ENCODE measurements around the gene PDE4D. TPM values are rescaled to one million over a fixed set of nuclear protein-coding genes. Genes with fewer than 3 reads are reported as not detected.

PDE4D gene
- total and polyA plus RNA-seq, 11 donors, result 5.2 to 68.3 (median 42.1) TPM

- WGBS, 4 donors, result 3 to 94% (median 85%) methylated on average over 1 of the region's 1 CpG
- intact Hi-C loops (cut with DNase I), result loop anchor here in 2 of 10 donors (5.0 kb wide), 1 partner anchor 110 kb away; no protein-coding TSS in a partner anchor
- DNase-seq (no peak), ATAC-seq (peak; percentile 23 to 56 (median 43))
- TF ChIP-seq POLR2A (IDR thresholded peaks at IDR 0.05), result no peak
- no peak for TF ChIP-seq CTCF (IDR thresholded peaks at IDR 0.05)
- peaks cover 0 to 29% (median 12%) of the 10 kb centered on the region in 12 donors for H3K4me1 ChIP-seq
- H3K9me3 ChIP-seq, result no peaks in the 10 kb centered on the region
- no peak overlapping the region for H3K27ac ChIP-seq
- no peak overlapping the region for H3K4me3 ChIP-seq
- H3K36me3 ChIP-seq, result no peaks in the 10 kb centered on the region
- no peaks in the 10 kb centered on the region for H3K27me3 ChIP-seq
Measured at GRCh38 chr5:59002162-59002825, 891.2 kb downstream of the PDE4D start.

- intact Hi-C loops (cut with DNase I), result loop anchor here in 2 of 10 donors (5.0 kb wide), 1 partner anchor 109 kb away; no protein-coding TSS in a partner anchor
- Histone ChIP-seq H3K27me3 (no peaks in the 10 kb centered on the region), H3K4me1 (peaks cover 0 to 29% (median 12%) of the 10 kb centered on the region in 12 donors), H3K27ac (no peak overlapping the region), H3K36me3 (no peaks in the 10 kb centered on the region), H3K4me3 (no peak overlapping the region), H3K9me3 (no peaks in the 10 kb centered on the region)
- DNase-seq, result no peak
- 86 to 89% (median 88%) methylated on average over 6 of the region's 6 CpGs for WGBS, 4 donors
- no peak for TF ChIP-seq POLR2A (IDR thresholded peaks at IDR 0.05)
- TF ChIP-seq CTCF (IDR thresholded peaks at IDR 0.05), result no peak
- ATAC-seq, result no peak
Measured at GRCh38 chr5:59001716-59002115, 891.8 kb downstream of the PDE4D start.

GRCh38 chr5:59001154-59001553, 892.4 kb downstream of the PDE4D start:
- TF ChIP-seq CTCF (IDR thresholded peaks at IDR 0.05), result no peak
- H3K27ac ChIP-seq, result no peak overlapping the region

DNA sequence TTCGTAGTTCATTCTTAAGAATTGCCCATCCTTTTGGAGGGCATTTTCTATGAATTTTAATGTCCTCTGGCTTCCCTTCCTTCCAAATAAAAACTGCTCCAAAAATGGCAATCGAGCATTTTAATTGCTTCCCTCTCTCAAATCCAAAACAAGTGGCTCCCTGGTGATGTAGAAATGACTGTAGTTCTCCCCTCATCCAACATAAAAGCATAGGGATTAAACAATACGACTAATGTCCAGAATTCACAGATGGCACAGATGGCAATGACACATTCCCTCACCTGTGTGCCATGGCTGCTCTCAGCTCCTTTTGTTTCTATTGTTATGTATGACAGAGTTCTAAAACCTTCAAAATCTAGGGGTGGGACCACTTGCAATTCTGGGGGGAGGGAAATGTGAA, 893.3 kb downstream of the PDE4D start:
- ATAC-seq, result no peak
- TF ChIP-seq CTCF (IDR thresholded peaks at IDR 0.05) (no peak), POLR2A (IDR thresholded peaks at IDR 0.05) (no peak)

More at GRCh38 chr5:59001154-59001553, 892.4 kb downstream of the PDE4D start:
- no peaks in the 10 kb centered on the region for H3K27me3 ChIP-seq
- DNase-seq (no peak), ATAC-seq (peak; percentile 53 to 87 (median 61))
- H3K9me3 ChIP-seq, result no peaks in the 10 kb centered on the region
- intact Hi-C loops (cut with DNase I), result loop anchor here in 2 of 10 donors (5.0 kb wide), 1 partner anchor 109 kb away; no protein-coding TSS in a partner anchor
- H3K4me1 ChIP-seq, result peaks cover 0 to 29% (median 12%) of the 10 kb centered on the region in 12 donors
- H3K4me3 ChIP-seq, result no peak overlapping the region
- H3K36me3 ChIP-seq, result no peaks in the 10 kb centered on the region

More for the DNA sequence above, 893.3 kb downstream of the PDE4D start:
- Histone ChIP-seq H3K4me3 (no peak overlapping the region), H3K27ac (no peak overlapping the region), H3K27me3 (no peaks in the 10 kb centered on the region), H3K36me3 (no peaks in the 10 kb centered on the region), H3K4me1 (peaks cover 0 to 29% (median 12%) of the 10 kb centered on the region in 12 donors), H3K9me3 (no peaks in the 10 kb centered on the region)
- WGBS, 4 donors, result 94 to 98% (median 98%) methylated on average over 3 of the region's 3 CpGs
- DNase-seq, result no peak
- intact Hi-C loops (cut with DNase I), result loop anchor here in 2 of 10 donors (5.0 kb wide), 1 partner anchor 108 kb away; no protein-coding TSS in a partner anchor

All from heart left ventricle (tissue), 16 donors.